OCI-LY3 (cell line): ENCODE data around the gene EMILIN2.

Source experiments
- EZH2phosphoT487 ChIP-seq: fragments of 200-600 bp; shearing (Covaris generic); IDR thresholded peaks from 2 replicates; pipeline ENCODE4 v1.6.1; 2018; ENCODE audit warnings: antibody characterized with exemption, mixed run types, low read depth
- TF ChIP-seq, protein P1 (sequence below): fragments of 200-600, 300-600 bp; sonication (generic); IDR thresholded peaks from 2 replicates; pipeline ENCODE4 v1.5.1; 2014; ENCODE audit warnings: antibody characterized with exemption, low read length, low read depth

DNA sequence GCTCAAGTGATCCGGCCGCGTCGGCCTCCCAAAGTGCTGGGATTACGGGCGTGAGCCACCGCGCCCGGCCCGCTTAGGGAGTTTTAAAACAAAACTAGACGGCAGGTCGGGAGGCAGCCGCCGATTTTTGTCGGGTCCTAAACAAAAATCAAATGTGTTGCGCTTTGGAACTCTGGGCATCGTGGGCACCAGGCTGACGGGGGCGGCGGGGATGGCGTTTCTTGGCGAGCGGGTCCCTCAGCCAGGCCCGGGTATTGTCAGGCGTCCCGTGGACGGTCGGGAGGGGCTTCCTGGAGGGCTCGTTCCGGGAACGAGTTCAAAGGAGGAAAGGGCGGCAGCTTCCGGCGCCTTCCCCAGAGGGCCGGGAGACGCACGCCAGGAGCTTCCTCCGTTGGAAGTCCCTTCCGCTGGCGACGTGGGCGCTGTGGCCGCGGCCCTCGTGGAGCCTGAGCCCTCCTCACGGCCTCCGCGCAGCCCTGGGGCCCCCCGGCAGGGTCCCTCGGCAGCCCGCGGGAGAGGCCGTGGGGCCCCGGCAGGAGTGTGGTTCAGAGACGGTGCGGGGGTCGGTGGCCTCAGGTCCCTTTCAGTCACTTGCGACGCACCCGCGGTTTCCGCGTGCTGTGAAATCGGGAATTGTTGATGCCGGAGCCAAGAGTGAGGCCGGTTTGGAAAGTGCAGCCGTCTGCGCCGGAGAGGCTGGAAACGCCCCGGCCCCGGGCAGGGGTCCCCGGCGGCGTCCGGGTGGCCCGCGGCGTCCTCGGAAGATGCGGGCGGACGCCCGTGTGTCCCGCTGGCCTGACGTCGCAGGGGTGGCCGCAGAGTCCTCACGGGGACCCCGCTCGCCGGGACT is 59.3 kb downstream of the EMILIN2 start:
- TF ChIP-seq, protein P1, sequence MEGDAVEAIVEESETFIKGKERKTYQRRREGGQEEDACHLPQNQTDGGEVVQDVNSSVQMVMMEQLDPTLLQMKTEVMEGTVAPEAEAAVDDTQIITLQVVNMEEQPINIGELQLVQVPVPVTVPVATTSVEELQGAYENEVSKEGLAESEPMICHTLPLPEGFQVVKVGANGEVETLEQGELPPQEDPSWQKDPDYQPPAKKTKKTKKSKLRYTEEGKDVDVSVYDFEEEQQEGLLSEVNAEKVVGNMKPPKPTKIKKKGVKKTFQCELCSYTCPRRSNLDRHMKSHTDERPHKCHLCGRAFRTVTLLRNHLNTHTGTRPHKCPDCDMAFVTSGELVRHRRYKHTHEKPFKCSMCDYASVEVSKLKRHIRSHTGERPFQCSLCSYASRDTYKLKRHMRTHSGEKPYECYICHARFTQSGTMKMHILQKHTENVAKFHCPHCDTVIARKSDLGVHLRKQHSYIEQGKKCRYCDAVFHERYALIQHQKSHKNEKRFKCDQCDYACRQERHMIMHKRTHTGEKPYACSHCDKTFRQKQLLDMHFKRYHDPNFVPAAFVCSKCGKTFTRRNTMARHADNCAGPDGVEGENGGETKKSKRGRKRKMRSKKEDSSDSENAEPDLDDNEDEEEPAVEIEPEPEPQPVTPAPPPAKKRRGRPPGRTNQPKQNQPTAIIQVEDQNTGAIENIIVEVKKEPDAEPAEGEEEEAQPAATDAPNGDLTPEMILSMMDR, result no peak
- TF ChIP-seq EZH2phosphoT487, result no peak
